OCI-LY3 (cell line): ENCODE measurements around the gene NPPB.
"Not testable (repeated sequence)": the region's sequence is repeated elsewhere in the genome, so short reads cannot be mapped to it uniquely, and the experiment has no call there.

Experiments used
- CTCF ChIP-seq: fragments of 200-600, 300-600 bp; sonication (generic); IDR thresholded peaks from 2 replicates; pipeline ENCODE4 v1.5.1; 2014; ENCODE audit warnings: antibody characterized with exemption, low read length, low read depth
- EZH2phosphoT487 ChIP-seq: fragments of 200-600 bp; shearing (Covaris generic); IDR thresholded peaks from 2 replicates; pipeline ENCODE4 v1.6.1; 2018; ENCODE audit warnings: antibody characterized with exemption, mixed run types, low read depth

GRCh38 chr1:11904156-11904555, 45.4 kb upstream of the NPPB start:
- not testable (repeated sequence) for TF ChIP-seq EZH2phosphoT487, CTCF
